Kidney epithelial cell (primary cell): ENCODE data around the gene NFIA. TPM values are rescaled to one million over a fixed set of nuclear protein-coding genes. Genes with fewer than 3 reads are reported as not detected.

Experiments
- DNase-seq: peaks from one replicate; pipeline ENCODE4 v3.0.0-alpha.2; 2010; ENCODE audit warnings: low read depth
- H3K27me3 ChIP-seq: 2 replicates; pipeline ENCODE4 v1.6.0; 2011; ENCODE audit warnings: low read length; ENCODE audit not compliant: control insufficient read depth, insufficient read depth
- H3K36me3 ChIP-seq: 2 replicates; pipeline ENCODE4 v1.5.1; 2011; ENCODE audit warnings: low read length; ENCODE audit not compliant: control insufficient read depth, insufficient read depth
- H3K4me3 ChIP-seq: 2 replicates; pipeline ENCODE4 v1.5.1; 2011; ENCODE audit warnings: low read depth, mild to moderate bottlenecking, control low read depth, low read length
- CTCF ChIP-seq: IDR thresholded peaks from 2 replicates; pipeline ENCODE4 v1.5.1; 2011; ENCODE audit warnings: mild to moderate bottlenecking, moderate library complexity, low read length, control low read depth, inconsistent platforms; ENCODE audit not compliant: insufficient read depth, poor library complexity, severe bottlenecking
- total RNA-seq: library from RNA; depleted of rRNA; stranded (reverse); fragments of >200 nt; gene quantifications from 2 replicates; pipeline ENCODE4 v1.2.3, GENCODE V29; 2015

Gene NFIA
- total RNA-seq, 1 donor from 2014 or later: 3.5 TPM

DNA sequence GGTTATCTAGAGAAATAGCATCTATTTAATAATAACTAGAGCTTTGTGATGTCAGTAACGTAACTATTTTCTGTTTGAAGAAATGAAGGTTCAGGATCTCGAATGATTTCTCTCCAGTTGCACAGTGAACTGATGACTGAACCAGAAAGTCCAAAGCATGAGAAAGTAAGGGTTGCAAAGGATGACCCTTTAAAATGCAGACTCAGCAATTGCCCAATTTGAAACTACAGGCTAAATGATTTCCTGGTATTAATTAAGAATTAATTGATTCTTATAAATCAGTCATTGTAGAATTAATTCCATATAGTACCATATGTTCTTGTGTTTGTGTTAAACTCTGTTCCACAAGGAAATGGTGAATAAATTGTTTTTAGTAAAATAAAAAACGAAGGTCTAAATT, 318.6 kb downstream of the NFIA start:
- no peak for TF ChIP-seq CTCF
- H3K27me3 ChIP-seq: no peaks in the 10 kb centered on the region
- no peak for DNase-seq
- no peak overlapping the region for H3K4me3 ChIP-seq
- H3K36me3 ChIP-seq: no peaks in the 10 kb centered on the region

DNA sequence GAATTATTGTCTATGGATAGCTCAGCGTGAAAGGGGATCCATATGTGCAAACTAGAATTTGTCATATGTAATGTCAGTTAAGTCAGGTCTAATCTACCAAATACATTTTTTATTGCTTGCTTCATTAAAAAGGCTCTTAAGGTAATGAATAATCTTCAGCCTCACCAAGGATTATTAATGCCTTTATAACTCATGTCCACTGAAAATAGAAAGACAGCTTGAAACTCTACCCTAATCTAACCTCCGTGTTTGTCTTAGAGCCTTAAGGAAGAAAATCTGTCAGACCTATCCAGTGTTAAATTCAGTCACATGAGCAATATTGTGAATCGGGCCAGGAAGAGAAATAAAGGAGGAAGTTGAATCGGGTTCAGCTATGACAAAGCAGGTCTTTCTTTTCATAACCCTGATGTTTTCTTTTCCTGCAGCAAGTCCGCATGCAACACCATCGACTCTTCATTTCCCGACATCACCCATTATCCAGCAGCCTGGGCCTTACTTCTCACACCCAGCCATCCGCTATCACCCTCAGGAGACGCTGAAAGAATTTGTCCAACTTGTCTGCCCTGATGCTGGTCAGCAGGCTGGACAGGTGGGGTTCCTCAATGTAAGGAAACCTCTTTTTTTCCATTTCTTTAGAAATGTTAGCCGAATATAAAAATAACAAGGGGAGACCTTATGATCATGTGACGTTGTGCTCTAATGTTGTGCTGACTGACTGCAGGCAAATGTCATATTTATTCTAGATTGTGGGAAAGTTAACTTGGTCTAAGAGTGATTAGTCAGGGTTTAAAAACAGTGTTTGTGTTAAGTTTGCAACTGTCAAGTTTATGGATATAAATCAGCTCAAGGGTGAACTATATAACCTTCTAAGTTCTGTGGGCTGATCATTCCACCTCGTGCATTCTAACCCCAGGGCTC, 321.6 kb downstream of the NFIA start:
- H3K27me3 ChIP-seq: no peaks in the 10 kb centered on the region
- DNase-seq: no peak
- H3K36me3 ChIP-seq: no peaks in the 10 kb centered on the region
- no peak overlapping the region for H3K4me3 ChIP-seq
- no peak for TF ChIP-seq CTCF

DNA sequence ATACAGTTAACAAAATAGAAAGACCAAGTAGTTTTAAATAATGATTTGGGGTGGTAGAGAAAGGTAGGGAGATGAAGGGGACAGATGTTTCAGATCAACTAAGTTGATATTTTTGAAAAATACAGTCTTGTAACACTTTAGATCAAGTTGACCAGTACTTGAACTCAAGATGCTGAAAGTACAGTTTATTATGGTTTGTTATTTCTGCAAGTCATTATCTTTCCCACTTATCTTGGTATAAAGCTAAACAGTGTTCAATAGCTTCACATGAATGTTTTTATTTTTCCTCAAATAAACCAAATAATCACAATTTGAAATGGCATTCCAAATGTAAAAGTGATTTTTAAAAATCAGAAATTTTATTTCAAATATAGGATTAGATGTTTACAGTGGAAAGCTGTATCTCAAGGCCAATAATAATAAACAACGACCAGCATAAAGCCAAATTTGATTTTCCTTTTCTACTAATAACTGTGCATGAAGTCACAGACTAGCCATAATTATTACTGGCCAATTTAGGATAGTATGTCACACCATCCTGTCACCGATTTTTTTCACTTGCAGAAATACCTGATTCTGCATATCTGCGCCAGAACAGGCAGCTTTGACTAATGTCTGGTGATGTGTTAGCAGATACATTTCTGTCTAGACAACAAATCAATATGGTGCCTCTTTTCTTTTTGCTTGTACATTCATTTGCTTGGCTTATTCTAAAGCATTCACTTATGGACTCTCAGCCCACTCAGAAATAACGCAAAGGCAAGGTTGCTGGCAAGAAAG, 322.4 kb downstream of the NFIA start:
- no peak for DNase-seq
- H3K27me3 ChIP-seq: no peaks in the 10 kb centered on the region
- TF ChIP-seq CTCF: no peak
- no peaks in the 10 kb centered on the region for H3K36me3 ChIP-seq
- no peak overlapping the region for H3K4me3 ChIP-seq

DNA sequence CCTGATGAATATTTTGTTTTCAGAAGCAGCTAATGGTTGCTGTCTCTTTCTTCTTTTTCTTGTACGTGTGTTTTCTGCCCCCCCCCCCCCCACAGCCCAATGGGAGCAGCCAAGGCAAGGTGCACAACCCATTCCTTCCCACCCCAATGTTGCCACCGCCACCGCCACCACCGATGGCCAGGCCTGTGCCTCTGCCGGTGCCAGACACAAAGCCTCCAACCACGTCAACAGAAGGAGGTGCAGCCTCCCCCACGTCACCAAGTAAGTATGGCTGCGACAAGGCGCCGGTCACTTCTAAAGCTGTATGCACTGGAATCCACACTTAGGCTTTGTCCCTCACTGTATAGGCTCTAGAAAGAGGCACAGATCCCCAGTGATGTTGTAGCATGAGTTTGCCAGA, 324.1 kb downstream of the NFIA start:
- Histone ChIP-seq H3K36me3 (no peaks in the 10 kb centered on the region), H3K27me3 (no peaks in the 10 kb centered on the region)
- DNase-seq: no peak

DNA sequence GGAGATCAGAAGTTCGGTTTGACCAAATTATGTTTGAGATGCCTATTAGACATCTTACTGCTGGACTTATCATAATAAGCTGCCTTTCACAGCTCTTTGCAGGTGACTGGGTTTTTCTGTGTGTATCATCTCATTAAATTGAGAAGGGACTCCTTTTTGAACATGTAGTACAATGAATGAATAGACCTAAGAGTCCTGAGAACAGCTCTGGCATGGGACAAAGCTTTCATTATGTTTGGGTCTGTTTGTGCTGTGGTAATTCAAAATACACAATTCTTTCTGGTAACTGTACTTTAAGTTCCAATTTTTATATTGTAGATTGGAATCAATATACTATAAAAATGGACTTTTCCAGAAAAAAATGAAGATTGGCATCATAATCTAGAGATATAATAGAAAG, 330.2 kb downstream of the NFIA start:
- Histone ChIP-seq H3K4me3 (no peak overlapping the region), H3K27me3 (no peaks in the 10 kb centered on the region)

More for the DNA sequence above, 324.1 kb downstream of the NFIA start:
- TF ChIP-seq CTCF: no peak
- no peak overlapping the region for H3K4me3 ChIP-seq

More for the DNA sequence above, 330.2 kb downstream of the NFIA start:
- H3K36me3 ChIP-seq: no peaks in the 10 kb centered on the region
- no peak for TF ChIP-seq CTCF
- no peak for DNase-seq
